CD4-positive, alpha-beta T cell (primary cell): ENCODE data around the gene MRPS34. TPM values are rescaled to one million over a fixed set of nuclear protein-coding genes. Genes with fewer than 3 reads are reported as not detected.
A peak's percentile ranks its signal among the peaks of the same experiment; 100 is the strongest.

Source experiments
- ATAC-seq: fragments of 200-7000 bp; cut with Tn5 transposase; one replicate; pipeline ENCODE4 v1.10.0; 2022; ENCODE audit warnings: mild to moderate bottlenecking; ENCODE audit not compliant: poor library complexity
- CTCF ChIA-PET: fragments of 350-600 bp; sonication (Branson Sonifier 250); formaldehyde crosslinking; loops from one replicate; lab custom pipeline; 2021; ENCODE audit warnings: antibody characterized with exemption, inconsistent platforms; lab: Charles Lee
- POLR2A ChIA-PET: fragments of 350-600 bp; sonication (Branson Sonifier 250); formaldehyde crosslinking; loops from one replicate; lab custom pipeline; 2021; ENCODE audit warnings: antibody characterized with exemption, inconsistent platforms; lab: Charles Lee
- DNase-seq, 14 experiments: peaks; one replicate each; pipeline ENCODE4 v3.0.0-alpha.2; 2013 to 2020; ENCODE audit warnings: mixed read lengths in 2 of 14
- H3K27ac ChIP-seq, 2 donors: one replicate each; pipeline versions ENCODE4 v1.5.1 to v1.7.0; 2013; ENCODE audit warnings: low read length in 2 of 2, low read depth in 1 of 2, mild to moderate bottlenecking in 1 of 2
- H3K27me3 ChIP-seq, 2 experiments: 1 replicate in 1 of 2; 2 replicates in 1 of 2; pipeline versions ENCODE4 v1.6.1 to v1.7.0; 2013; ENCODE audit warnings: low read length in 2 of 2, control low read depth in 1 of 2, mild to moderate bottlenecking in 1 of 2, moderate library complexity in 1 of 2; ENCODE audit not compliant: insufficient read depth in 2 of 2, control insufficient read depth in 1 of 2
- H3K36me3 ChIP-seq: one replicate; pipeline ENCODE4 v1.6.1; 2013; ENCODE audit warnings: low read length, control low read depth; ENCODE audit not compliant: insufficient read depth
- H3K4me1 ChIP-seq: one replicate; pipeline ENCODE4 v1.6.1; 2013; ENCODE audit warnings: low read length, control low read depth; ENCODE audit not compliant: insufficient read depth
- H3K4me3 ChIP-seq: one replicate; pipeline ENCODE4 v1.5.1; 2013; ENCODE audit warnings: mild to moderate bottlenecking, low read length, moderate library complexity
- H3K9me3 ChIP-seq, 2 experiments: 1 replicate in 1 of 2; 2 replicates in 1 of 2; pipeline versions ENCODE4 v1.6.1 to v1.7.0; 2013; ENCODE audit warnings: low read length in 2 of 2, mild to moderate bottlenecking in 2 of 2, control low read depth in 1 of 2, moderate library complexity in 1 of 2; ENCODE audit not compliant: control insufficient read depth in 1 of 2, insufficient read depth in 1 of 2
- H3K27ac Mint-ChIP-seq: one replicate; pipeline ENCODE4 v1.8.0; 2020; ENCODE audit warnings: mixed read lengths
- H3K27me3 Mint-ChIP-seq: one replicate; pipeline ENCODE4 v1.8.0; 2021; ENCODE audit warnings: mixed read lengths
- H3K36me3 Mint-ChIP-seq: one replicate; pipeline ENCODE4 v1.8.0; 2021; ENCODE audit warnings: low read depth, mixed read lengths
- H3K4me1 Mint-ChIP-seq: one replicate; pipeline ENCODE4 v1.8.0; 2021; ENCODE audit warnings: low read depth, mixed read lengths
- H3K4me3 Mint-ChIP-seq: one replicate; pipeline ENCODE4 v1.8.0; 2020; ENCODE audit warnings: mild to moderate bottlenecking, mixed read lengths
- H3K9me3 Mint-ChIP-seq: one replicate; pipeline ENCODE4 v1.8.0; 2020; ENCODE audit warnings: mixed read lengths
- intact Hi-C, 2 experiments: fragments of 100-400 bp; cut with DNase I in 1 of 2; cut with micrococcal nuclease in 1 of 2; formaldehyde crosslinking; loops; one replicate each; pipeline versions ENCODE4 v1.15.1 to v1.9.0; 2023 to 2025; cut with DNase I, micrococcal nuclease
- total RNA-seq, 174 experiments: library from RNA in 2 of 174; stranded (reverse) in 2 of 174; gene quantifications; one replicate each; pipeline ENCODE4 v1.2.3 and lab custom pipeline; 2021 to 2026
- TF ChIP-seq, protein P1 (sequence below): fragments of 200-600 bp; IDR thresholded peaks from one replicate; pipeline ENCODE4 v1.8.0; 2022; ENCODE audit warnings: antibody characterized with exemption, mild to moderate bottlenecking

The MRPS34 gene
- total RNA-seq, 2 experiments from 2014 or later: 25.5 to 26.9 TPM

GRCh38 chr16:1818204-1818872 is 45.4 kb upstream of the MRPS34 start:
- H3K27ac ChIP-seq: no peak overlapping the region
- TF ChIP-seq, protein P1, sequence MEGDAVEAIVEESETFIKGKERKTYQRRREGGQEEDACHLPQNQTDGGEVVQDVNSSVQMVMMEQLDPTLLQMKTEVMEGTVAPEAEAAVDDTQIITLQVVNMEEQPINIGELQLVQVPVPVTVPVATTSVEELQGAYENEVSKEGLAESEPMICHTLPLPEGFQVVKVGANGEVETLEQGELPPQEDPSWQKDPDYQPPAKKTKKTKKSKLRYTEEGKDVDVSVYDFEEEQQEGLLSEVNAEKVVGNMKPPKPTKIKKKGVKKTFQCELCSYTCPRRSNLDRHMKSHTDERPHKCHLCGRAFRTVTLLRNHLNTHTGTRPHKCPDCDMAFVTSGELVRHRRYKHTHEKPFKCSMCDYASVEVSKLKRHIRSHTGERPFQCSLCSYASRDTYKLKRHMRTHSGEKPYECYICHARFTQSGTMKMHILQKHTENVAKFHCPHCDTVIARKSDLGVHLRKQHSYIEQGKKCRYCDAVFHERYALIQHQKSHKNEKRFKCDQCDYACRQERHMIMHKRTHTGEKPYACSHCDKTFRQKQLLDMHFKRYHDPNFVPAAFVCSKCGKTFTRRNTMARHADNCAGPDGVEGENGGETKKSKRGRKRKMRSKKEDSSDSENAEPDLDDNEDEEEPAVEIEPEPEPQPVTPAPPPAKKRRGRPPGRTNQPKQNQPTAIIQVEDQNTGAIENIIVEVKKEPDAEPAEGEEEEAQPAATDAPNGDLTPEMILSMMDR: no peak
- POLR2A ChIA-PET: no interaction called here
- Mint-ChIP-seq H3K4me1 (peaks cover 2% of the 10 kb centered on the region), H3K4me3 (no peak overlapping the region), H3K9me3 (no peaks in the 10 kb centered on the region), H3K27ac (no peak overlapping the region), H3K27me3 (no peaks in the 10 kb centered on the region), H3K36me3 (peaks cover 29% of the 10 kb centered on the region)
- H3K4me3 ChIP-seq: no peak overlapping the region
- no peaks in the 10 kb centered on the region for H3K27me3 ChIP-seq
- H3K4me1 ChIP-seq: peaks cover 9% of the 10 kb centered on the region
- peaks cover 72% of the 10 kb centered on the region for H3K36me3 ChIP-seq
- intact Hi-C loops: no loop called here
- CTCF ChIA-PET: no interaction called here
- no peak for DNase-seq
- ATAC-seq: no peak
- H3K9me3 ChIP-seq: no peaks in the 10 kb centered on the region

- H3K27me3 Mint-ChIP-seq: no peaks in the 10 kb centered on the region
- no peak for DNase-seq
- TF ChIP-seq, protein P1: no peak
- Histone ChIP-seq H3K27me3 (no peaks in the 10 kb centered on the region), H3K4me3 (no peak overlapping the region), H3K9me3 (no peaks in the 10 kb centered on the region), H3K36me3 (peaks cover 73% of the 10 kb centered on the region), H3K4me1 (peaks cover 7% of the 10 kb centered on the region), H3K27ac (no peak overlapping the region)
- no peak overlapping the region for H3K4me3 Mint-ChIP-seq
- ChIA-PET CTCF (no interaction called here), POLR2A (no interaction called here)
- H3K4me1 Mint-ChIP-seq: peaks cover 6% of the 10 kb centered on the region
- ATAC-seq: no peak
- intact Hi-C loops: no loop called here
- H3K9me3 Mint-ChIP-seq: no peaks in the 10 kb centered on the region
- peaks cover 34% of the 10 kb centered on the region for H3K36me3 Mint-ChIP-seq
- no peak overlapping the region for H3K27ac Mint-ChIP-seq
Measured at GRCh38 chr16:1817716-1818115, 44.8 kb upstream of the MRPS34 start.

- no peak overlapping the region for H3K27ac Mint-ChIP-seq
- ATAC-seq: no peak
Measured at GRCh38 chr16:1817276-1817589, 44.3 kb upstream of the MRPS34 start.

More at GRCh38 chr16:1817276-1817589, 44.3 kb upstream of the MRPS34 start:
- TF ChIP-seq, protein P1: no peak
- Mint-ChIP-seq H3K9me3 (no peaks in the 10 kb centered on the region), H3K4me3 (no peak overlapping the region), H3K27me3 (no peaks in the 10 kb centered on the region), H3K4me1 (peaks cover 6% of the 10 kb centered on the region), H3K36me3 (peaks cover 38% of the 10 kb centered on the region)
- H3K9me3 ChIP-seq: no peaks in the 10 kb centered on the region
- H3K4me3 ChIP-seq: no peak overlapping the region
- ChIA-PET CTCF (no interaction called here), POLR2A (no interaction called here)
- intact Hi-C loops: no loop called here
- no peak overlapping the region for H3K27ac ChIP-seq
- H3K4me1 ChIP-seq: peaks cover 8% of the 10 kb centered on the region
- H3K36me3 ChIP-seq: peaks cover 68% of the 10 kb centered on the region
- peak in 1 of 14 experiments; percentile 22 for DNase-seq
- no peaks in the 10 kb centered on the region for H3K27me3 ChIP-seq
